Measurements from ENCODE around the gene FLT4. TPM values are rescaled to one million over a fixed set of nuclear protein-coding genes. Genes with fewer than 3 reads are reported as not detected.
A peak's percentile ranks its signal among the peaks of the same experiment; 100 is the strongest.
"Not testable (repeated sequence)": the region's sequence is repeated elsewhere in the genome, so short reads cannot be mapped to it uniquely, and the experiment has no call there.

The FLT4 gene
- polyA plus RNA-seq (2013, experiment 1 of 2), result 5.4 TPM
- 5.0 TPM for polyA plus RNA-seq (2013, experiment 2 of 2)

GRCh38 chr5:180649297-180650039, at the start of gene FLT4:
FLT4 (minus strand) TSS chr5:180649600; CDS start chr5:180649545, 55 bp downstream.
- Histone ChIP-seq H3K36me3 (ENCODE audit: insufficient read depth, low read length) (no peaks in the 10 kb centered on the region), H3K9me3 (ENCODE audit: insufficient read depth, low read depth, low read length) (no peaks in the 10 kb centered on the region), H3K27ac (ENCODE audit: low read depth, low read length) (no peak within 1 kb of the TSS), H3K4me3 (ENCODE audit: low read length) (peak within 1 kb of the TSS; percentile 59), H3K9ac (ENCODE audit: low read depth, low read length) (peak within 1 kb of the TSS; percentile 20; the same call in 1 of the 2 replicates), H3K4me1 (ENCODE audit: insufficient read depth, low read length) (no peaks in the 10 kb centered on the region), H3K27me3 (ENCODE audit: insufficient read depth, low read length) (peaks cover 68% of the 10 kb centered on the region)
- under 1% methylated on average over 84 of the region's 89 CpGs for WGBS

- no CpG with 5 or more reads among the region's 1 CpG for WGBS
- no peaks in the 10 kb centered on the region for H3K4me1 ChIP-seq (ENCODE audit: insufficient read depth, low read length)
- no peaks in the 10 kb centered on the region for H3K36me3 ChIP-seq (ENCODE audit: insufficient read depth, low read length)
- H3K9me3 ChIP-seq (ENCODE audit: insufficient read depth, low read depth, low read length), result peaks cover 12% of the 10 kb centered on the region
- H3K9ac ChIP-seq (ENCODE audit: low read depth, low read length), result no peak overlapping the region
- H3K27me3 ChIP-seq (ENCODE audit: insufficient read depth, low read length), result no peaks in the 10 kb centered on the region
- no peak overlapping the region for H3K27ac ChIP-seq (ENCODE audit: low read depth, low read length)
- H3K4me3 ChIP-seq (ENCODE audit: low read length), result no peak overlapping the region
These were observed 49.6 kb upstream of the FLT4 start for GRCh38 chr5:180699042-180699441.

GRCh38 chr5:180696116-180696515, 46.7 kb upstream of the FLT4 start:
- Histone ChIP-seq H3K4me3 (ENCODE audit: low read length) (no peak overlapping the region), H3K9ac (ENCODE audit: low read depth, low read length) (no peak overlapping the region), H3K9me3 (ENCODE audit: insufficient read depth, low read depth, low read length) (peaks cover 6% of the 10 kb centered on the region), H3K27me3 (ENCODE audit: insufficient read depth, low read length) (no peaks in the 10 kb centered on the region), H3K36me3 (ENCODE audit: insufficient read depth, low read length) (no peaks in the 10 kb centered on the region), H3K27ac (ENCODE audit: low read depth, low read length) (no peak overlapping the region), H3K4me1 (ENCODE audit: insufficient read depth, low read length) (no peaks in the 10 kb centered on the region)
- WGBS, result 100% methylated on average over 1 of the region's 1 CpG

- no peak overlapping the region for H3K27ac ChIP-seq (ENCODE audit: low read depth, low read length)
- no peak overlapping the region for H3K9ac ChIP-seq (ENCODE audit: low read depth, low read length)
- no peaks in the 10 kb centered on the region for H3K36me3 ChIP-seq (ENCODE audit: insufficient read depth, low read length)
- peaks cover 22% of the 10 kb centered on the region for H3K4me1 ChIP-seq (ENCODE audit: insufficient read depth, low read length)
- H3K27me3 ChIP-seq (ENCODE audit: insufficient read depth, low read length), result no peaks in the 10 kb centered on the region
- 78% methylated on average over 3 of the region's 3 CpGs for WGBS
- no peaks in the 10 kb centered on the region for H3K9me3 ChIP-seq (ENCODE audit: insufficient read depth, low read depth, low read length)
- H3K4me3 ChIP-seq (ENCODE audit: low read length), result no peak overlapping the region
These were observed 43.0 kb upstream of the FLT4 start for GRCh38 chr5:180692429-180692828.

GRCh38 chr5:180691046-180691445, 41.6 kb upstream of the FLT4 start:
- Histone ChIP-seq H3K27me3 (ENCODE audit: insufficient read depth, low read length) (no peaks in the 10 kb centered on the region), H3K27ac (ENCODE audit: low read depth, low read length) (no peak overlapping the region), H3K4me1 (ENCODE audit: insufficient read depth, low read length) (peaks cover 22% of the 10 kb centered on the region), H3K9ac (ENCODE audit: low read depth, low read length) (no peak overlapping the region), H3K4me3 (ENCODE audit: low read length) (no peak overlapping the region), H3K36me3 (ENCODE audit: insufficient read depth, low read length) (no peaks in the 10 kb centered on the region), H3K9me3 (ENCODE audit: insufficient read depth, low read depth, low read length) (no peaks in the 10 kb centered on the region)
- 87% methylated on average over 6 of the region's 6 CpGs for WGBS

GRCh38 chr5:180690562-180690961, 41.2 kb upstream of the FLT4 start:
- no peak overlapping the region for H3K27ac ChIP-seq (ENCODE audit: low read depth, low read length)
- H3K27me3 ChIP-seq (ENCODE audit: insufficient read depth, low read length), result no peaks in the 10 kb centered on the region
- 48% methylated on average over 5 of the region's 6 CpGs for WGBS

GRCh38 chr5:180689775-180690174, 40.4 kb upstream of the FLT4 start:
- H3K27me3 ChIP-seq (ENCODE audit: insufficient read depth, low read length), result no peaks in the 10 kb centered on the region
- H3K4me3 ChIP-seq (ENCODE audit: low read length), result no peak overlapping the region
- H3K4me1 ChIP-seq (ENCODE audit: insufficient read depth, low read length), result peaks cover 22% of the 10 kb centered on the region
- H3K27ac ChIP-seq (ENCODE audit: low read depth, low read length), result no peak overlapping the region
- H3K9me3 ChIP-seq (ENCODE audit: insufficient read depth, low read depth, low read length), result no peaks in the 10 kb centered on the region
- no peaks in the 10 kb centered on the region for H3K36me3 ChIP-seq (ENCODE audit: insufficient read depth, low read length)
- H3K9ac ChIP-seq (ENCODE audit: low read depth, low read length), result no peak overlapping the region
- WGBS, result 90% methylated on average over 7 of the region's 7 CpGs

More at GRCh38 chr5:180690562-180690961, 41.2 kb upstream of the FLT4 start:
- H3K4me3 ChIP-seq (ENCODE audit: low read length), result no peak overlapping the region
- H3K9me3 ChIP-seq (ENCODE audit: insufficient read depth, low read depth, low read length), result no peaks in the 10 kb centered on the region
- H3K9ac ChIP-seq (ENCODE audit: low read depth, low read length), result no peak overlapping the region
- H3K36me3 ChIP-seq (ENCODE audit: insufficient read depth, low read length), result no peaks in the 10 kb centered on the region
- H3K4me1 ChIP-seq (ENCODE audit: insufficient read depth, low read length), result peaks cover 22% of the 10 kb centered on the region

- Histone ChIP-seq H3K27ac (ENCODE audit: low read depth, low read length) (no peak overlapping the region), H3K4me3 (ENCODE audit: low read length) (no peak overlapping the region), H3K9me3 (ENCODE audit: insufficient read depth, low read depth, low read length) (no peaks in the 10 kb centered on the region), H3K4me1 (ENCODE audit: insufficient read depth, low read length) (peaks cover 22% of the 10 kb centered on the region), H3K9ac (ENCODE audit: low read depth, low read length) (no peak overlapping the region), H3K36me3 (ENCODE audit: insufficient read depth, low read length) (no peaks in the 10 kb centered on the region), H3K27me3 (ENCODE audit: insufficient read depth, low read length) (no peaks in the 10 kb centered on the region)
- 66% methylated on average over 13 of the region's 13 CpGs for WGBS
These were observed 39.8 kb upstream of the FLT4 start for GRCh38 chr5:180689071-180689694.

- 81% methylated on average over 7 of the region's 8 CpGs for WGBS
- Histone ChIP-seq H3K4me3 (ENCODE audit: low read length) (no peak overlapping the region), H3K36me3 (ENCODE audit: insufficient read depth, low read length) (no peaks in the 10 kb centered on the region), H3K9ac (ENCODE audit: low read depth, low read length) (no peak overlapping the region), H3K4me1 (ENCODE audit: insufficient read depth, low read length) (peaks cover 22% of the 10 kb centered on the region), H3K27me3 (ENCODE audit: insufficient read depth, low read length) (no peaks in the 10 kb centered on the region), H3K9me3 (ENCODE audit: insufficient read depth, low read depth, low read length) (no peaks in the 10 kb centered on the region), H3K27ac (ENCODE audit: low read depth, low read length) (no peak overlapping the region)
These were observed 39.1 kb upstream of the FLT4 start for GRCh38 chr5:180688330-180689070.

- not testable (repeated sequence) for H3K9ac ChIP-seq (ENCODE audit: low read depth, low read length); H3K4me3 ChIP-seq (ENCODE audit: low read length); H3K27me3 ChIP-seq (ENCODE audit: insufficient read depth, low read length); H3K9me3 ChIP-seq (ENCODE audit: insufficient read depth, low read depth, low read length); H3K36me3 ChIP-seq (ENCODE audit: insufficient read depth, low read length); H3K27ac ChIP-seq (ENCODE audit: low read depth, low read length)
- H3K4me1 ChIP-seq (ENCODE audit: insufficient read depth, low read length), result peaks cover 22% of the 10 kb centered on the region
- 92% methylated on average over 12 of the region's 12 CpGs for WGBS
These were observed 37.4 kb upstream of the FLT4 start for GRCh38 chr5:180686799-180687198.

- Histone ChIP-seq H3K4me3 (ENCODE audit: low read length) (no peak overlapping the region), H3K27me3 (ENCODE audit: insufficient read depth, low read length) (no peaks in the 10 kb centered on the region), H3K4me1 (ENCODE audit: insufficient read depth, low read length) (peaks cover 16% of the 10 kb centered on the region), H3K27ac (ENCODE audit: low read depth, low read length) (no peak overlapping the region), H3K36me3 (ENCODE audit: insufficient read depth, low read length) (no peaks in the 10 kb centered on the region), H3K9ac (ENCODE audit: low read depth, low read length) (no peak overlapping the region), H3K9me3 (ENCODE audit: insufficient read depth, low read depth, low read length) (0 out of 2 replicates have a peak, but pooled peaks cover 5% of the 10 kb centered on the region)
- WGBS, result 94% methylated on average over 15 of the region's 15 CpGs
These were observed 35.3 kb upstream of the FLT4 start for GRCh38 chr5:180684623-180685161.
